Neural cell (in vitro differentiated cells): ENCODE results near the gene MEX3D.

ENCODE experiments used
- TF ChIP-seq, protein P1 (sequence below): fragments of 450-650 bp; IDR thresholded peaks from 2 replicates; pipeline ENCODE4 v1.5.1; 2014; ENCODE audit warnings: antibody characterized with exemption, mild to moderate bottlenecking, moderate library complexity; ENCODE audit not compliant: poor library complexity, severe bottlenecking
- TF ChIP-seq, protein P2 (sequence below): IDR thresholded peaks from 2 replicates; pipeline ENCODE4 v1.6.1; 2012; ENCODE audit warnings: borderline replicate concordance

- TF ChIP-seq, protein P1, sequence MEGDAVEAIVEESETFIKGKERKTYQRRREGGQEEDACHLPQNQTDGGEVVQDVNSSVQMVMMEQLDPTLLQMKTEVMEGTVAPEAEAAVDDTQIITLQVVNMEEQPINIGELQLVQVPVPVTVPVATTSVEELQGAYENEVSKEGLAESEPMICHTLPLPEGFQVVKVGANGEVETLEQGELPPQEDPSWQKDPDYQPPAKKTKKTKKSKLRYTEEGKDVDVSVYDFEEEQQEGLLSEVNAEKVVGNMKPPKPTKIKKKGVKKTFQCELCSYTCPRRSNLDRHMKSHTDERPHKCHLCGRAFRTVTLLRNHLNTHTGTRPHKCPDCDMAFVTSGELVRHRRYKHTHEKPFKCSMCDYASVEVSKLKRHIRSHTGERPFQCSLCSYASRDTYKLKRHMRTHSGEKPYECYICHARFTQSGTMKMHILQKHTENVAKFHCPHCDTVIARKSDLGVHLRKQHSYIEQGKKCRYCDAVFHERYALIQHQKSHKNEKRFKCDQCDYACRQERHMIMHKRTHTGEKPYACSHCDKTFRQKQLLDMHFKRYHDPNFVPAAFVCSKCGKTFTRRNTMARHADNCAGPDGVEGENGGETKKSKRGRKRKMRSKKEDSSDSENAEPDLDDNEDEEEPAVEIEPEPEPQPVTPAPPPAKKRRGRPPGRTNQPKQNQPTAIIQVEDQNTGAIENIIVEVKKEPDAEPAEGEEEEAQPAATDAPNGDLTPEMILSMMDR, result no peak
- TF ChIP-seq, protein P2, sequence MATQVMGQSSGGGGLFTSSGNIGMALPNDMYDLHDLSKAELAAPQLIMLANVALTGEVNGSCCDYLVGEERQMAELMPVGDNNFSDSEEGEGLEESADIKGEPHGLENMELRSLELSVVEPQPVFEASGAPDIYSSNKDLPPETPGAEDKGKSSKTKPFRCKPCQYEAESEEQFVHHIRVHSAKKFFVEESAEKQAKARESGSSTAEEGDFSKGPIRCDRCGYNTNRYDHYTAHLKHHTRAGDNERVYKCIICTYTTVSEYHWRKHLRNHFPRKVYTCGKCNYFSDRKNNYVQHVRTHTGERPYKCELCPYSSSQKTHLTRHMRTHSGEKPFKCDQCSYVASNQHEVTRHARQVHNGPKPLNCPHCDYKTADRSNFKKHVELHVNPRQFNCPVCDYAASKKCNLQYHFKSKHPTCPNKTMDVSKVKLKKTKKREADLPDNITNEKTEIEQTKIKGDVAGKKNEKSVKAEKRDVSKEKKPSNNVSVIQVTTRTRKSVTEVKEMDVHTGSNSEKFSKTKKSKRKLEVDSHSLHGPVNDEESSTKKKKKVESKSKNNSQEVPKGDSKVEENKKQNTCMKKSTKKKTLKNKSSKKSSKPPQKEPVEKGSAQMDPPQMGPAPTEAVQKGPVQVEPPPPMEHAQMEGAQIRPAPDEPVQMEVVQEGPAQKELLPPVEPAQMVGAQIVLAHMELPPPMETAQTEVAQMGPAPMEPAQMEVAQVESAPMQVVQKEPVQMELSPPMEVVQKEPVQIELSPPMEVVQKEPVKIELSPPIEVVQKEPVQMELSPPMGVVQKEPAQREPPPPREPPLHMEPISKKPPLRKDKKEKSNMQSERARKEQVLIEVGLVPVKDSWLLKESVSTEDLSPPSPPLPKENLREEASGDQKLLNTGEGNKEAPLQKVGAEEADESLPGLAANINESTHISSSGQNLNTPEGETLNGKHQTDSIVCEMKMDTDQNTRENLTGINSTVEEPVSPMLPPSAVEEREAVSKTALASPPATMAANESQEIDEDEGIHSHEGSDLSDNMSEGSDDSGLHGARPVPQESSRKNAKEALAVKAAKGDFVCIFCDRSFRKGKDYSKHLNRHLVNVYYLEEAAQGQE, result no peak
These were observed 7.5 kb upstream of the MEX3D start for GRCh38 chr19:1575323-1576241.
